Adrenal gland (tissue), 12 donors: ENCODE results near the gene KRTAP10-7. TPM values are rescaled to one million over a fixed set of nuclear protein-coding genes. Genes with fewer than 3 reads are reported as not detected.

Source experiments
- DNase-seq, 7 donors: peaks; one replicate each; pipeline ENCODE4 v3.0.0-alpha.2; 2019 to 2020
- H3K27ac ChIP-seq, 5 donors: fragments of 200-600 bp; sonication (generic) in 4 of 5; 1 replicate in 3 of 5; 2 replicates in 2 of 5; pipeline versions ENCODE4 v1.5.1 to v1.8.0; 2016 to 2020; ENCODE audit warnings: mild to moderate bottlenecking in 1 of 5
- H3K27me3 ChIP-seq: fragments of 200-600 bp; 2 replicates; pipeline ENCODE4 v1.8.0; 2021
- H3K36me3 ChIP-seq, 2 donors: fragments of 200-600 bp; replicated peaks in 1 of 2; 1 replicate in 1 of 2; 2 replicates in 1 of 2; pipeline versions ENCODE4 v1.5.1 to v1.8.0; 2018 to 2022
- H3K4me1 ChIP-seq, 2 donors: fragments of 200-600 bp; replicated peaks in 1 of 2; 1 replicate in 1 of 2; 2 replicates in 1 of 2; pipeline versions ENCODE4 v1.5.1 to v1.8.0; 2018 to 2021
- H3K4me3 ChIP-seq, 4 donors: fragments of 200-600 bp; sonication (generic) in 3 of 4; one replicate each; pipeline ENCODE4 v1.5.1; 2016 to 2018
- H3K9me3 ChIP-seq, 3 donors: fragments of 200-600 bp; sonication (generic) in 1 of 3; replicated peaks in 1 of 3; 1 replicate in 2 of 3; 2 replicates in 1 of 3; pipeline versions ENCODE4 v1.5.1 to v1.8.0; 2016 to 2021
- POLR2A ChIP-seq, 2 donors: fragments of 450-650 bp; IDR thresholded peaks; one replicate each; pipeline ENCODE4 v1.6.1; 2017; ENCODE audit warnings: antibody characterized with exemption in 2 of 2, mild to moderate bottlenecking in 2 of 2, moderate library complexity in 1 of 2
- WGBS, 4 donors: extraction: QIAGEN DNeasy Blood & Tissue Kit in 2 of 4; methylation state at CpG; one replicate each; pipeline versions ENCODE4 v1.1.5 to v1.1.7; 2013 to 2017; 5-methylcytosine and 5-hydroxymethylcytosine counted together
- intact Hi-C, 2 donors: fragments of 100-400 bp; cut with DNase I; formaldehyde crosslinking; loops; one replicate each; pipeline versions ENCODE4 v1.14.1 to v1.15.0; 2022 to 2023
- polyA plus RNA-seq, 3 donors: library from polyadenylated mRNA; stranded (reverse); fragments of 200-250 nt in 2 of 3; fragments of 350-450 nt in 1 of 3; fragmentation: Illumina TruSeq in 1 of 3; extraction: RNeasy Lipid Tissue Mini Kit (QIAGEN cat#74804) in 1 of 3; gene quantifications; one replicate each; pipeline ENCODE4 v1.2.3, GENCODE V29; 2013 to 2014
- total RNA-seq, 9 donors: library from RNA; depleted of rRNA in 4 of 9; stranded (reverse); fragments of >200 nt in 4 of 9; fragments of 120-200 nt in 1 of 9; fragmentation: NEBNext Ultra II Directional in 1 of 9; extraction: Animal tissue kit (Norgen Biotek cat#: 25700) in 1 of 9; gene quantifications; one replicate each; pipeline versions ENCODE4 v1.1.0 to v1.2.4, GENCODE V29; 2013 to 2023
- TF ChIP-seq, protein P1 (sequence below), 6 experiments: fragments of 450-650 bp in 4 of 6; fragments of 200-600 bp in 2 of 6; sonication (generic) in 1 of 6; IDR thresholded peaks; 1 replicate in 5 of 6; 2 replicates in 1 of 6; pipeline versions ENCODE4 v1.5.1 to v1.8.0; 2016 to 2021; ENCODE audit warnings: antibody characterized with exemption in 6 of 6, mild to moderate bottlenecking in 2 of 6, moderate library complexity in 1 of 6
- donor health status: healthy with polysubstance abuse.
- donor health status: Bipolar disorder and iron deficiency.
- donor health status: DM: yes; HTN: yes; CAD: no.
- donor health status: DM: no; HTN: no; CAD: no.
- donor health status: DM: no; HTN: no; CAD: no.
- donor health status: DM: yes; HTN: yes; CAD: no.

Gene KRTAP10-7
- total and polyA plus RNA-seq, 12 donors: not detected

DNA sequence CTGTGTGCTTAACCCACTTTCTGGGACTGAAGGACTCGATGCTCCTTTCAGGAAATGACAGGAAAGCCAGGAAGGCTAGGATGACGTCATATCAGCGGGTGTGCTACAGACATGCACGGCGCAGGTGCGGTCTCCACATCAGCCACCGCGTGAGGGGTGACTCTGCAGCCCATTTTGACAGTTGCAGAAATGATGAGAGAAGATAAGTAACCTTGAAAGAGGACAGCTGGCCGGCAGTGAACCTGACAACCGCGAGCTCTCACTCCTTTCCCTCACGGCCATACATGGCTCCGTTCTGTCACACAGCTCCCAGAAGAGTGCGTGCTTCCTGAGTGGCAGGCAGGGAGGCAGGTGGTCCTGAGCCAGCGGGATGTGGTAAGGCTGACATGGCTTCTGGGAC is 18.3 kb upstream of the KRTAP10-7 start:
- peak in 1 of 7 donors; percentile 35 for DNase-seq
- Histone ChIP-seq H3K9me3 (peaks cover 0 to 7% (median 0%) of the 10 kb centered on the region in 3 donors), H3K4me1 (no peaks in the 10 kb centered on the region), H3K27me3 (peaks cover 15% of the 10 kb centered on the region), H3K4me3 (no peak overlapping the region), H3K36me3 (no peaks in the 10 kb centered on the region), H3K27ac (no peak overlapping the region)
- WGBS, 4 donors: 63 to 75% (median 69%) methylated on average over 14 to 15 of the region's 15 CpGs
- intact Hi-C loops: no loop called here
- no peak for TF ChIP-seq POLR2A (IDR thresholded peaks at IDR 0.05)
- TF ChIP-seq, protein P1, sequence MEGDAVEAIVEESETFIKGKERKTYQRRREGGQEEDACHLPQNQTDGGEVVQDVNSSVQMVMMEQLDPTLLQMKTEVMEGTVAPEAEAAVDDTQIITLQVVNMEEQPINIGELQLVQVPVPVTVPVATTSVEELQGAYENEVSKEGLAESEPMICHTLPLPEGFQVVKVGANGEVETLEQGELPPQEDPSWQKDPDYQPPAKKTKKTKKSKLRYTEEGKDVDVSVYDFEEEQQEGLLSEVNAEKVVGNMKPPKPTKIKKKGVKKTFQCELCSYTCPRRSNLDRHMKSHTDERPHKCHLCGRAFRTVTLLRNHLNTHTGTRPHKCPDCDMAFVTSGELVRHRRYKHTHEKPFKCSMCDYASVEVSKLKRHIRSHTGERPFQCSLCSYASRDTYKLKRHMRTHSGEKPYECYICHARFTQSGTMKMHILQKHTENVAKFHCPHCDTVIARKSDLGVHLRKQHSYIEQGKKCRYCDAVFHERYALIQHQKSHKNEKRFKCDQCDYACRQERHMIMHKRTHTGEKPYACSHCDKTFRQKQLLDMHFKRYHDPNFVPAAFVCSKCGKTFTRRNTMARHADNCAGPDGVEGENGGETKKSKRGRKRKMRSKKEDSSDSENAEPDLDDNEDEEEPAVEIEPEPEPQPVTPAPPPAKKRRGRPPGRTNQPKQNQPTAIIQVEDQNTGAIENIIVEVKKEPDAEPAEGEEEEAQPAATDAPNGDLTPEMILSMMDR (IDR thresholded peaks at IDR 0.05): no peak

DNA sequence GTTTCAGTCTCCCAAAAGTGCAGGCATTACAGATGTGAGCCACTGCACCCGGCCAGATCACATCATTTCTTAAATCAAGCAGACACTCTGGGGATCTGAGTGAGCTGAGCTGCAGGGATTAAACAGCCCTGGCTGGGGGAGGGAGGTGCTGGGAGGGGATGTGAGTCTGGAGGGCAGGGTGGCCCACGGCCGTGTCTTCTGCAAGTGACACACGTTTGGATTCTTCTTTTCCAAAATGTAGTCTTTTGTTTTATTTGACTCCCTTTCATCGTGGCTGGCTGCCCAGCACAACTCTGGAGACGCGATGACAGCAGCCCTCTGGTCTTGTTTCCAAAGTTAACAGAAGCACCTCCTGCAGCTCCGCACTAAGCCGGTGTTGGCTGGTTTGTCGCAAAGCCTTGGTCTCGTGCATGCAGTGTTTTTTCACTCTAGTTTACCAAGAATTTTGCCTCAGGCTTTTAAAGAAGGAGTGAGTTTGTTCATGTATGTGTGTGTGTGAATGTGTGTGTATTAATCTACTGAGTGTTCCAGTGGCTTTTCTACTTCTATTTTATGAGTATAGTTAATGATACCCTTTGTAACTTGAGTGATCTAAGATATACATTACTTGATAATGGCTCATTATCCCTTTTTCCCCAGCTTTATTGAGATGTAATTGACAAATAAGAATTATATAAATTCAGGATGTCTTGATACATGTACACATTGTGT is 17.2 kb upstream of the KRTAP10-7 start:
- Histone ChIP-seq H3K36me3 (no peaks in the 10 kb centered on the region), H3K27ac (no peak overlapping the region), H3K4me3 (no peak overlapping the region), H3K9me3 (peaks cover 0 to 7% (median 0%) of the 10 kb centered on the region in 3 donors), H3K4me1 (no peaks in the 10 kb centered on the region), H3K27me3 (peaks cover 15% of the 10 kb centered on the region)
- intact Hi-C loops: no loop called here
- WGBS, 4 donors: 9 to 31% (median 23%) methylated on average over 10 to 11 of the region's 11 CpGs
- DNase-seq: no peak
- TF ChIP-seq POLR2A (IDR thresholded peaks at IDR 0.05): no peak
- TF ChIP-seq, protein P1 (IDR thresholded peaks at IDR 0.05): no peak

DNA sequence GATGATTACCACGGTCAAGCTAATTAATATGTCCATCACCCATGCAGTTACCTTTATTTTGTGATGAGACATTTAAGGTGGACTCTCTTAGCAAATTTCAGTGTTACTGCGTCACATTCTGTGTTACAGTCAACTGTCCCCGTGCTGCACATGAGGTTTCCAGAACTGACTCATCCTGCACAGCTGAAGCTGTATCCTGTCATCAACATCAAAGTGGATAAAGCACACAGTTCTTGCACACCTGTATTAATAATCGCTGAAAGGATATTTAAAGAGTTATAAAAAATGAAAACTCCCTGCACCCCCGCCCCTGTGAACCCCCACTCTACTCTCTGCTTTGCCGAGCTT is 16.6 kb upstream of the KRTAP10-7 start:
- no peaks in the 10 kb centered on the region for H3K4me1 ChIP-seq
- WGBS, 4 donors: 61 to 79% (median 67%) methylated on average over 6 of the region's 6 CpGs
- H3K36me3 ChIP-seq: no peaks in the 10 kb centered on the region

DNA sequence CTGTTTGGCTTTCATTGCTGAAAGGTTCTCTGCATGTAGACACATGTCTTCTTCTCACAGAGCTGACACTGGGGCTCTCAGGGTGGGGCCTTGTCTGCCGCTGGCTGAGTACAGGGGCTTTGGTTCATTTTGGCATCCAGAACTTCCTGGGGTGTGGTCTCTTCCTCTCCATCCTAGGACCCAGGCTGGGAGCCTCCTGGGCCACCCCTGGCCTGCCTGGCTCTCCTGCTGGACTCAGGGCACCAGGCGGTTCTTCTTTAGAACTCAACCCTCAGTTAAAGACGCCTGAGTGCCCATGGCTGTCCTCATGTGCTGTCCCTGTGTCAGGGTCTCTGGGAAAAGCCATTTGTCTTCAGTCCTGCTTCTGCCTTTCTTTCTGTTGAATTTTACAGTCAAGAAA is 14.5 kb upstream of the KRTAP10-7 start:
- 73 to 81% (median 77%) methylated on average over 3 of the region's 3 CpGs for WGBS, 4 donors
- peaks cover 0 to 7% (median 0%) of the 10 kb centered on the region in 3 donors for H3K9me3 ChIP-seq

More for the DNA sequence above, 16.6 kb upstream of the KRTAP10-7 start:
- no peak for DNase-seq
- H3K9me3 ChIP-seq: peaks cover 0 to 7% (median 0%) of the 10 kb centered on the region in 3 donors
- TF ChIP-seq, protein P1 (IDR thresholded peaks at IDR 0.05): no peak
- no peak for TF ChIP-seq POLR2A (IDR thresholded peaks at IDR 0.05)
- intact Hi-C loops: no loop called here
- H3K27me3 ChIP-seq: peaks cover 15% of the 10 kb centered on the region
- H3K4me3 ChIP-seq: no peak overlapping the region
- no peak overlapping the region for H3K27ac ChIP-seq

More for the DNA sequence above, 14.5 kb upstream of the KRTAP10-7 start:
- Histone ChIP-seq H3K4me1 (no peaks in the 10 kb centered on the region), H3K27ac (no peak overlapping the region), H3K36me3 (no peaks in the 10 kb centered on the region), H3K4me3 (no peak overlapping the region), H3K27me3 (peaks cover 21% of the 10 kb centered on the region)
- intact Hi-C loops: no loop called here
- no peak for DNase-seq
- TF ChIP-seq, protein P1 (IDR thresholded peaks at IDR 0.05): no peak
- no peak for TF ChIP-seq POLR2A (IDR thresholded peaks at IDR 0.05)
